ENCODE measurements around the gene HEG1. TPM values are rescaled to one million over a fixed set of nuclear protein-coding genes. Genes with fewer than 3 reads are reported as not detected.

Gene HEG1
- total RNA-seq, 8 experiments from 2014 or later, result 3.5 to 173 (median 24.0) TPM

DNA sequence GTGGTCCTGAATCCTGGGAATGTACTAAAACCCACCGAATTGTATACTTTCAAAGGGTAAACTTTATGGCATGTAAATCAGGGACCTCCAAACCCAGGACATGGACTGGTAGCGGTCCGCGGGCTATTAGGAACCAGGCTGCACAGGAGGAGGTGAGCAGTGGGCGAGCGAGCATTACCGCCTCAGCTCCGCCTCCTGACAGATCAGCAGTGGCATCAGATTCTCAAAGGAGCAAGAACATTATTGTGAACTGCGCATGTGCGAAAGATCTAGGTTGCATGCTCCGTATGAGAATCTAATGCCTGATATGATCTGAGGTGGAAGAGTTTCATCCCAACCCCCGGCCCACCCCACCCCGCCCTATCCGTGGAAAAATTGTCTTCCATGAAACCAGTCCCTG lies 22.2 kb downstream of the HEG1 start:
- no peak overlapping the region for H3K4me3 ChIP-seq
- no peak for ATAC-seq (replicated peaks in 6 of 8)
- no peak overlapping the region for H3K27ac ChIP-seq
- H3K4me1 ChIP-seq (replicated peaks in 1 of 2), result peaks cover 2 to 3% of the 10 kb centered on the region in 2 donors
- WGBS, 10 experiments, result 0 to 100% (median 98%) methylated on average over 1 to 8 of the region's 14 CpGs; no CpG with 5 or more reads in 6 of the 10 experiments
- in situ Hi-C loops (cut with MboI; ENCODE audit: low pct_unique_long_range_greater_than_20kb in 2 of 9, low sequenced_read_pairs in 9 of 9, unreplicated experiment in 9 of 9), result loop anchor here in 1 of 9 experiments (25.0 kb wide), 1 partner anchor 404 kb away; no protein-coding TSS in a partner anchor

DNA sequence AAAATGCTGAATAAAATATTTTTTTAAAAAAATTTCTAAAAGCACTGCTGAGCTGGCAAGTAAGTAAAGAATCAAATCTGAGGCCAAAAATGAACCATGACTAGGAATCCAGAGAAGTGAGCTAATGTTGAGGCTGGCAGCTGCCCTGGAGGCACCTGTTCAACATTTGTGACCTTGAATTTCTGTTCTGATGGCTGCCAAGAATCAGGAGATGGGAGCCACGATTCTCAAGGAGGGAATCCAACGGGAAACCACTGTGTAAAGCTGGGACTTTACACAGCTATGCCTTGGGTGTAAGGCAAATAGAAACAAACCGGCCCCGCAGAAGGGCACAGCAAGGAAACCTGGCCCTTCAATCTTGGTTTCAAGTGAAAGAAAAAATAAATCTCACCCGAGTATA lies 22.7 kb downstream of the HEG1 start:
- Histone ChIP-seq H3K4me3 (no peak overlapping the region), H3K4me1 (replicated peaks in 1 of 2) (no peaks in the 10 kb centered on the region), H3K27ac (no peak overlapping the region)
- 83 to 100% (median 89%) methylated on average over 2 to 5 of the region's 5 CpGs; no CpG with 5 or more reads in 2 of the 10 experiments for WGBS, 10 experiments
- no peak for ATAC-seq (replicated peaks in 6 of 8)
- in situ Hi-C loops (cut with MboI; ENCODE audit: low pct_unique_long_range_greater_than_20kb in 2 of 9, low sequenced_read_pairs in 9 of 9, unreplicated experiment in 9 of 9), result loop anchor here in 1 of 9 experiments (25.0 kb wide), 1 partner anchor 404 kb away; no protein-coding TSS in a partner anchor

DNA sequence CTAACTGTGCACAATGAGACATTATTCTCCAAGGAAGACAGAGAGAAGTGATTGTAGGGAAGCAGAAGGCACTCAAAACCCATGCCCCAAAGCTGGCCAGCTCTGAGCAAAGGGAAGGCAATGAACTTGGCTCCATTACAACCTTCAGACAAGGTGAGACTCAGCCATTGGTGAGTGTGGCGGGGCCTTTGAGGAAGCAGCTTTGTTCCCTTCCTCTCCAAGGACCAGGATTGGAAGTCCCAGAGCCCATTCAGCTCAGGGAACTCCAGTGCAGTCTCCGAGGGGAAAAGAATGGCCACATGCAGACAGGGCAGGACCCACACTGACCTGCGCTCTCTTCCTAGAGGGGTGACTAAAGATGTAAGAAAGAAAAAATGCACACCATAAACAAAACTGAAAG lies 23.1 kb downstream of the HEG1 start:
- Histone ChIP-seq H3K27ac (no peak overlapping the region), H3K4me3 (no peak overlapping the region), H3K4me1 (replicated peaks in 1 of 2) (no peaks in the 10 kb centered on the region)
- in situ Hi-C loops (cut with MboI; ENCODE audit: low pct_unique_long_range_greater_than_20kb in 2 of 9, low sequenced_read_pairs in 9 of 9, unreplicated experiment in 9 of 9), result loop anchor here in 1 of 9 experiments (25.0 kb wide), 1 partner anchor 405 kb away; no protein-coding TSS in a partner anchor
- WGBS, 10 experiments, result 40 to 100% (median 100%) methylated on average over 1 to 3 of the region's 3 CpGs; no CpG with 5 or more reads in 2 of the 10 experiments
- peak in 1 of 8 experiments; percentile 1 for ATAC-seq (replicated peaks in 6 of 8)

DNA sequence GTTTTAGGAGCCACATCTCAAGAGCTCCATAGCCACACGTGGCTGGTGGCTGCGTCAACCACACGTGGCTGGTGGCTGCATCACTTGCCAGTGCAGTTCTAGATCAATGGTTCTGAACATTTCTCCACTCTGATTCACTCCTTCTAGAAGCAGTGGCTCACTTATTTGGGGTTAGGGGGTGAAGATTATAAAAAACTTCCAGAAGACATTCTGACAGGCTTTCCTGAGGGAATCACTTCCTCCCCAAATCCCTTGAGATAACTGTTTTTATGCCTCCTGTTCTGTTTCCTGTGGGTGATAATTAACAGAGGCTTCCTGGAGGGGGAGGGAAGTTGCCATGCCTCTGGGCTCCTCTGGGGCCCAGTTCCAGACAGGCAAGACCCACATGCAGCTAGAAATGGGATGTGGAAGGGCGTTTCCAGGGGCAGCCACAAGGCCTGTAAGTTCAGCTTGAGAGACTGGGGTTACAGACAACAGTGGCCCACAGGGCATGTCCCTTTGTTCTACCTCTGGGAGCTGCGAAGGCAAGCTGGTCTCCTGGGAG lies 23.6 kb downstream of the HEG1 start:
- in situ Hi-C loops (cut with MboI; ENCODE audit: low pct_unique_long_range_greater_than_20kb in 2 of 9, low sequenced_read_pairs in 9 of 9, unreplicated experiment in 9 of 9), result loop anchor here in 1 of 9 experiments (25.0 kb wide), 1 partner anchor 405 kb away; no protein-coding TSS in a partner anchor
- peak in 3 of 8 experiments; percentile 12 to 36 (median 28) for ATAC-seq (replicated peaks in 6 of 8)
- Histone ChIP-seq H3K4me3 (no peak overlapping the region), H3K4me1 (replicated peaks in 1 of 2) (no peaks in the 10 kb centered on the region), H3K27ac (no peak overlapping the region)
- WGBS, 10 experiments, result 37 to 81% (median 64%) methylated on average over 2 to 5 of the region's 5 CpGs; no CpG with 5 or more reads in 2 of the 10 experiments

DNA sequence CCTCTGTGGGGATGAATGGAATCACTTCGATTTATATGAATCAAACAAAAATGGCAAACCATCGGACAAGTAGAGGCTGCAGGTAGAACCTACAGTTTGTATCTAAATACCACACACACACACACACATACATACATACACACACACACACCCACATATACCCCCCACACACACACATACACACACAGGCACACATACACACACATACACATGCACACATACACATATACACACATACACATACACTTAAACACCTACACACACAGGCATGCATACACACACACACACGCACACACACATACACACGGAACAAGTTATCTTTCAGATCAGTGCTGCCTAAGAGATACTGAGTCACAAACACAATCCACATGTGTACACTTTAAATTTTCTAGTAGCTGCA lies 24.3 kb downstream of the HEG1 start:
- no peak for ATAC-seq (replicated peaks in 6 of 8)
- H3K27ac ChIP-seq, result no peak overlapping the region
- H3K4me1 ChIP-seq (replicated peaks in 1 of 2), result no peaks in the 10 kb centered on the region
- 20 to 100% (median 100%) methylated on average over 1 to 4 of the region's 4 CpGs; no CpG with 5 or more reads in 3 of the 10 experiments for WGBS, 10 experiments
- in situ Hi-C loops (cut with MboI; ENCODE audit: low pct_unique_long_range_greater_than_20kb in 2 of 9, low sequenced_read_pairs in 9 of 9, unreplicated experiment in 9 of 9), result loop anchor here in 1 of 9 experiments (25.0 kb wide), 1 partner anchor 406 kb away; no protein-coding TSS in a partner anchor
- H3K4me3 ChIP-seq, result no peak overlapping the region

DNA sequence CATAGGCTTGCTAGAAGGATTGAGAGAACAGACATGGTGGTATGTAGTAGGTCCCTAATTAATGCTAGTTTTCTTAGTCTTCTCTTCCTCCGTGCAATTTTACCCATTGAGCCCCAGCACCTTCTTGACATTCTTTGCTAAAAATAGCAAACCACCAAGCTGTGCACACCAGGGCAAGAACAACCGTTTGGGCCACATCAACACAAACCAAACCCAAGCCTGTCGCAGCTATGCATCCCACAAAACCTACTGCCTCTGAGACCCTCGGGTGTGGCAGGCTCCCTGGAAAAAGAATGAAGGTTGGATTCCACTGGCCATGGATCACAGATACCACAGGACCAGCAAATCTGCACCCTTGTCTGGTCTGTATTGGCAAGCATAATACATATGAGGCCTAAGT lies 27.1 kb downstream of the HEG1 start:
- WGBS, 10 experiments, result 63 to 100% (median 100%) methylated on average over 1 to 4 of the region's 4 CpGs; no CpG with 5 or more reads in 3 of the 10 experiments
- H3K4me3 ChIP-seq, result no peak overlapping the region
- no peak overlapping the region for H3K27ac ChIP-seq
- H3K4me1 ChIP-seq (replicated peaks in 1 of 2), result no peaks in the 10 kb centered on the region
- in situ Hi-C loops (cut with MboI; ENCODE audit: low pct_unique_long_range_greater_than_20kb in 2 of 9, low sequenced_read_pairs in 9 of 9, unreplicated experiment in 9 of 9), result loop anchor here in 1 of 9 experiments (25.0 kb wide), 1 partner anchor 409 kb away; no protein-coding TSS in a partner anchor
- ATAC-seq (replicated peaks in 6 of 8), result no peak

DNA sequence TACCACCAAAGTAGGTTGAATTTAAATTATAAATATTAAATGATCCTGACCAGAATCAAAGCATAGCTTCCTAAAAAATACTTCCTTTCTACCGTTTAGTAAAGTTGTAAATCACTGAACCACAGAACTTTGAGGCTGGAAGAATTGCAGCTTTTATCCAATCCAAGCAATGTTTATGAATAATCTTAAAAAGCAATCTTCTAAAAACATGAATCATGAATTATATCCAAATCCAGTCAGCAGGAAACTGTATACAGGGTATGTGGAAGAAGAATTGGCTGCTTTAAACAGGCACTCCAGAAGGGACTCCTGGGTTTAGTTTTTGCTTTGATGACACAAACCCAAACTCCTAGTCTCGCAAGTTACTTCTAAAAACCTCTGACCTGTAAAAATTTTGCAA lies 30.2 kb downstream of the HEG1 start:
- Histone ChIP-seq H3K4me1 (replicated peaks in 1 of 2) (peaks cover 0 to 5% of the 10 kb centered on the region in 2 donors), H3K27ac (no peak overlapping the region), H3K4me3 (no peak overlapping the region)
- ATAC-seq (replicated peaks in 6 of 8), result no peak
- in situ Hi-C loops (cut with MboI; ENCODE audit: low pct_unique_long_range_greater_than_20kb in 2 of 9, low sequenced_read_pairs in 9 of 9, unreplicated experiment in 9 of 9), result loop anchor here in 1 of 9 experiments (25.0 kb wide), 1 partner anchor 412 kb away; no protein-coding TSS in a partner anchor
- 18 to 100% (median 88%) methylated on average over 1 to 2 of the region's 2 CpGs for WGBS, 10 experiments

DNA sequence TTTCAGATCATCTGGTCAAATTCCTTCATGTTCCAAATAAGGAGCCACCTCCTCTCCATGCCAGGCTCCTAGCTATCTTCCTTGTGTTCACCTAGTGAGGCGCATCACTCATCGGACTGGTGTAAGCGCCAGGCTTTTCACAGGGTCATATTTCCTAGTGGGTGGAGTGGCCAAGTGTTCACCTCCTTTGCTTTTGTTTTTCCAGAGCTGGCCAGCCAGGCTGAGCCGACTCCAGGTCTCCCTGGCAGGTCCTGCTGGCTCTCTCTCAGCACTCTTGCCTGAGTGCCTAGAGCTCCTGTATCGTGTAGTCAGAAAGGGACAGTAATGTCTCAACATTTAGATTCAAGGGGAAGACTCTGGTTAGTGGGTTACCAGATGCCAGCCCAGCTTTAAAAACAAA lies 31.0 kb downstream of the HEG1 start:
- ATAC-seq (replicated peaks in 6 of 8), result peak in 1 of 8 experiments; percentile 5
- peaks cover 0 to 5% of the 10 kb centered on the region in 2 donors for H3K4me1 ChIP-seq (replicated peaks in 1 of 2)
- H3K4me3 ChIP-seq, result no peak overlapping the region
- WGBS, 10 experiments, result 83 to 100% (median 96%) methylated on average over 1 to 4 of the region's 5 CpGs; no CpG with 5 or more reads in 4 of the 10 experiments
- no peak overlapping the region for H3K27ac ChIP-seq
- in situ Hi-C loops (cut with MboI; ENCODE audit: low pct_unique_long_range_greater_than_20kb in 2 of 9, low sequenced_read_pairs in 9 of 9, unreplicated experiment in 9 of 9), result loop anchor here in 2 of 9 experiments (25.0 kb wide), 2 partner anchors 412 to 562 kb away; partner anchors contain the start of gene OSBPL11 (in 1 of the 2)

DNA sequence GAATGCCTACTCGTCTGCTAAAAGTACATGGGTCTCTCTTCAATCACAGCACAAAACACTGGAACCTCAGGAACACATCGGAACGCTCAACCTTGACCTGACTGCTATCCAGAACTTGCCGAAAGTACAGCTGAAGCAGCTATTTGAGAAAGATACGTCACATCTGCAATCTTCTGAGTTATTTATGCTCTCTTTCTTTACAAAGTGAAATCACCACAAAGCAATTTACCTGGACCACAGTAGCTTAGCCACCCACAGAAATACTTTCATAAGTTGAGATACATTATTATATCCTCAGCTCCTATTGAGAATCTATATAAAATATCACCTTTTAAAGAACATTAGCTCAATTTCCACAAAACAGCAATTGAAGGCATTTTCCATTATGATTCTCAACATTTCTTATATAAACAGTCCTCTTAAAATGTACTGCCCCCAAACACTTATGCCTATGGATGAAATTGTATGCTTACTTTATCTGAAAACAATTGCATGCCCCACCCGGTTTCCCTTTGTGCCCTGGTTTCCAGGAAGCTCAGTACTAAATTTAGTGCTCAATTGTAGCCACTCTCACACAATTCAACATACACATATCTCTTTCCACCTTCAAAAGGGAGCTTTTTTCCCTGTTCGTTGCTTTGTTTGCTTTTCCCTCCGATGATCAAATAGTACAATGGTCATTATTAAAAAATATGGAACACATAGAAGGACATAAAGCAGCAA lies 31.8 kb downstream of the HEG1 start:
- Histone ChIP-seq H3K27ac (no peak overlapping the region), H3K4me1 (replicated peaks in 1 of 2) (peaks cover 0 to 5% of the 10 kb centered on the region in 2 donors), H3K4me3 (no peak overlapping the region)
- ATAC-seq (replicated peaks in 6 of 8), result peak in 1 of 8 experiments; percentile 3
- WGBS, 10 experiments, result 63 to 100% (median 90%) methylated on average over 2 to 8 of the region's 8 CpGs
- in situ Hi-C loops (cut with MboI; ENCODE audit: low pct_unique_long_range_greater_than_20kb in 2 of 9, low sequenced_read_pairs in 9 of 9, unreplicated experiment in 9 of 9), result loop anchor here in 1 of 9 experiments (25.0 kb wide), 2 partner anchors 413 to 563 kb away; partner anchors contain the start of gene OSBPL11

DNA sequence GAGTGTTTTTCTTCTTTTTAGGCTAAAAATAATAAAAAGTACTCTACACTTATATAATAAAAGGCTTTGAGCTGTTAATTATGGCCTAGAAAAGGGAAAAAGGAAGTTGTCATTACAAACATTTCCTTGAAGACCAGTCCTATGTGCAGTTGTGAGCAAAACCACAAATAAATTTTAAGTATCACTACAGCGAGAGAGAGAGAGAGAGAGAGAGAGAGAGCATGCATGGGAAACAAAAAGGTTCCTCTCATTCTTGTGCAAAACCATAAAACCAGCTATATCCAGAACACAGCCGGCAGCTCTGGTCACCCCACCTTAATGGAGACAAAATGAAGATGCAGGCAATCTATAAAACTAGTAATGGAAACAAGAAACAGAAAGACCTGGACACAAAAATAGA lies 33.6 kb downstream of the HEG1 start:
- 45 to 92% (median 85%) methylated on average over 1 to 2 of the region's 2 CpGs; no CpG with 5 or more reads in 2 of the 10 experiments for WGBS, 10 experiments
- in situ Hi-C loops (cut with MboI; ENCODE audit: low pct_unique_long_range_greater_than_20kb in 2 of 9, low sequenced_read_pairs in 9 of 9, unreplicated experiment in 9 of 9), result loop anchor here in 1 of 9 experiments (25.0 kb wide), 2 partner anchors 415 to 565 kb away; partner anchors contain the start of gene OSBPL11
- Histone ChIP-seq H3K27ac (no peak overlapping the region), H3K4me1 (replicated peaks in 1 of 2) (peaks cover 0 to 5% of the 10 kb centered on the region in 2 donors), H3K4me3 (no peak overlapping the region)
- ATAC-seq (replicated peaks in 6 of 8), result no peak

DNA sequence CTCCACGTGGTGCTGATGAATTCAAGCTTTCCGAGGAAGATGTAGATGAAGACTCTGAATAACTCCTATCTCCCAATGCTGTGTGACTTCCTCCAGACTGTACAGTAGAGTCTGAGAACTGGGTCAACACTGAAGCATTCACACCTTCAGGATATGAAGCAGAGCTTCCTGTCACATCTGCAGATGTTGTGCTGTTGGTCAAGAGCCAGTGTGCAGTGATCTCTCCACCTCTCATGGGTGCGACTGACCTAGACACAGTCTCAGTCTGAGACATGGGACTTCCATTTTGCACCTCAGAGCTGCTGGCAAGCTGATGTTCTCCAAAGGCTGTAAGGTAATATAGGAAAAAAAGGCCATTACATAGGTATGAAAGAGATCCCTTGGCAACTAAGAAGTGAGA lies 36.5 kb downstream of the HEG1 start:
- ATAC-seq (replicated peaks in 6 of 8), result no peak
- peaks cover 0 to 5% of the 10 kb centered on the region in 2 donors for H3K4me1 ChIP-seq (replicated peaks in 1 of 2)
- in situ Hi-C loops (cut with MboI; ENCODE audit: low pct_unique_long_range_greater_than_20kb in 2 of 9, low sequenced_read_pairs in 9 of 9, unreplicated experiment in 9 of 9), result loop anchor here in 1 of 9 experiments (25.0 kb wide), 2 partner anchors 418 to 568 kb away; partner anchors contain the start of gene OSBPL11
- H3K27ac ChIP-seq, result no peak overlapping the region
- 85 to 100% (median 86%) methylated on average over 1 to 2 of the region's 3 CpGs; no CpG with 5 or more reads in 7 of the 10 experiments for WGBS, 10 experiments
- H3K4me3 ChIP-seq, result no peak overlapping the region

DNA sequence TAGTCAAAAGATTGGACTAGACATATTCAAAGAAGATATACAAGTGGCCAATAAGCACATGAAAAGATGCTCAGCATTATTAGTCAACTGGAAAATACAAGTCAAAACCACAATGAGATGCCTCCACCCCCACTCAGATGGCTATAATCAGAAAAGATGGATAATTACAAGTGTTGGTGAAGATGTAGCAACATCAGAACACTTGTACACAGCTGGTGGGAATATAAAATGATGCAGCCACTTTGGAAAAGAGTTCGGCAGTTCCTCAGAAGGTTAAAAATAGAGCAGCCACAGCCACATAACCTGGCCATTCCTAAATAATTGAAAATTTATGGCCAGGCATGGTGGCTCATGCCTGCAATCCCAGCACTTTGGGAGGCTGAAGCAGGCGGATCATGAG lies 38.4 kb downstream of the HEG1 start:
- in situ Hi-C loops (cut with MboI; ENCODE audit: low pct_unique_long_range_greater_than_20kb in 2 of 9, low sequenced_read_pairs in 9 of 9, unreplicated experiment in 9 of 9), result loop anchor here in 1 of 9 experiments (25.0 kb wide), 2 partner anchors 420 to 570 kb away; partner anchors contain the start of gene OSBPL11
- no peak overlapping the region for H3K4me3 ChIP-seq
- peaks cover 0 to 5% of the 10 kb centered on the region in 2 donors for H3K4me1 ChIP-seq (replicated peaks in 1 of 2)
- ATAC-seq (replicated peaks in 6 of 8), result no peak
- WGBS, 10 experiments, result 17 to 100% (median 100%) methylated on average over 1 to 2 of the region's 2 CpGs; no CpG with 5 or more reads in 1 of the 10 experiments
- no peak overlapping the region for H3K27ac ChIP-seq
